NCI-H128 (cell line): ENCODE measurements around the gene SMAGP.
"Not testable (repeated sequence)": the region's sequence is repeated elsewhere in the genome, so short reads cannot be mapped to it uniquely, and the experiment has no call there.

Source experiments
- DNase-seq: peaks from one replicate; lab custom pipeline; 2025; ENCODE audit not compliant: unreplicated experiment; lab: John Stamatoyannopoulos, UW

The SMAGP gene

DNA sequence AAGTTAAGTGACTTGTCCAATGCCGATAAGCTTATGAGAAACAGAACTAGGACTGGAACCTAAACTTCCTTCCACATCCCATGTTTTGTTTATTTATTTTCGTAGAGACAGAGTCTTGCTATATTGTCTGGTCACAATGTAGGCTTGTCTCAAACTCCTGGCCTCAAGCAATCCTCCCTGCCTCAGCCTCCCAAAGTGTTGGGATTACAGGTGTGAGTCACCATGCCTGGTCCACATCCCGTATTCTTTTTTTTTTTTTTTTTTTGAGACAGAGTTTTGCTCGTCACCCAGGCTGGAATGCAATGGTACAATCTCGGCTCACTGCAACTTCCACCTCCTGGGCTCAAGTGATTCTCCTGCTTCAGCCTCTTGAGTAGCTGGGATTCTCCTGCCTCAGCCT is 43.1 kb downstream of the SMAGP start:
- not testable (repeated sequence) for DNase-seq

DNA sequence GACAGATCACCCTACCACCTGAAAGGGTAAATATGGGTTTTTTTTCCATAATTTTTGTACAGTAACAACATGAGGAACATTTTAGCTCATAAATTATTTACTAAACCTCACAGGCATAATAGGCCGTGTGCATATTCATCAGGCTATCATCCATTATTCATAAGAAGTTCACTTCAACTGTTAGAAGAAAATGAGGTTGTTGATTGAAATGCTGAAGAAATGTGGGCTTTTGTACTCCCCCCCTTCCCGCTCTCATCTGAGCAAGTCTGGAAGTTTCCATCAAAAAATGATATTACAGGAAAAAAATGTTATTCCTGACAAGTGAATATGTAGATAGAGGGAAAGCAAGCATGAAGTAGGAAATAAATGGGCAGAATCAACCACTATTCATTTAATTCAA is 44.4 kb downstream of the SMAGP start:
- no peak for DNase-seq

DNA sequence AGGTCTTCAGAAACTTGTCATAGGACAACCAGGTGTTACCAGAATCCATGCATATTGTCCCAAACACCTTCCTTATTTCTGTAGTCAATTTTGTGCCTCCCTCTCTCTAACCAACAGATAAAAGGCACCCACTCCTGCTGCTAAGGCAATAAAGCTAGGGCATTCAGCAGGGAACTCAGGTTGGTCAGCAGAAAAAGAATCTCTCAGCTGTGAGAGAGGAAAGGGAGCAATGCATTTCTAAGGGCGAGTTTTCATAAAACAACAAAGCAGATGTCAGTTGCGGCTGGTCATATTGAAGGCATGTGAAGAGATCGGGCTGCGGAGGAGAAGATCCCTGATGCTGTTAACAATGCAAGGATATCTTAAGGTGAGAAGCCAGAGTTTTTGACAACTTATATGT is 45.0 kb downstream of the SMAGP start:
- DNase-seq, result no peak

DNA sequence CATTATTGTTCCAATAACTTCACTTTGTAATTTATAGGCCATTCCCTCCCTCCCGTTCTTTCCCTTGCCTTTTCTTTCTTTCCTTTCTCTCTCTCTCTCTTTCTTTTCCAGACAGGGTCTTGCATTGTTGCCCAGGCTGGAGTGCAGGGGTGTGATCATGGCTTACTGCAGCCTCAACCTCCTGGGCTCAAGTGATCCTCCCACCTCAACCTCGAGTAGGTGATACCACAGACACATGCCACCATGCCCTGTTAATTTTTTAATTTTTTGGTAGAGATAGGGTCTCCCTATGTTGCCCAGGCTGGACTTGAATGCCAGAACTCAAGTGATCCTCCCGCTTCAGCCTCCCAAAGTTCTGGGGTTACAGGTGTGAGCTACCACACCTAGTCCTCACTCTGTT is 45.6 kb downstream of the SMAGP start:
- DNase-seq, result no peak

DNA sequence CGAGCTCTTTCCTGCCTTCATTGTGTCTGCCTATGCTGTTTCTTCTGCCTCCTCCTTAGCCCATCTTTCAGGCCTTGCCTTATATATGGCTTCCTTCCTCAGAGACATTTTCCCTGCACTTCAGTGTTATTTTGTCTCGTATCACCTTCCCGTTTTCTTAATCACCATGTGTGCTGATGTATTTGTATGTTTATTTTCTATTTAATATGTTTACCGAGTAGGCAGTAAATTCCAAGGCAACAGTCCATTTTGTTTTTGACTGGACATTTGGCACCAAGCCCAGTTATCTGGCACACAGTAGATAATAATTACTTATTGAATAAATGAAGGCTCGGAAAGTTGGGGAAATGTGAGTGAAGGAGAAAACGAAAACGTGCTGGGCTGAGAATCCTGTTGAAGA is 47.8 kb downstream of the SMAGP start:
- DNase-seq, result no peak

DNA sequence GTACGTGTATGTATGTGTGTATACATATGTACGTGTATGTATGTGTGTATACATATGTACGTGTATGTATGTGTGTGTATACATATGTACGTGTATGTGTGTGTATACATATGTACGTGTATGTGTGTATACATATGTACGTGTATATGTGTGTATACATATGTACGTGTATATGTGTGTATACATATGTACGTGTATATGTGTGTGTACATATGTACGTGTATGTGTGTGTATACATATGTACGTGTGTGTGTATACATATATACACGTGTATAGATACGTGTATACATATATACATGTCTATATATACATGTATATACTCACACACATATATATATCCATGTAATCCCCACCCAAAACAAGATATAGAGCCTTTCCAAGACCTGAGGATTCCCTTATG is 50.4 kb downstream of the SMAGP start:
- DNase-seq, result not testable (repeated sequence)

DNA sequence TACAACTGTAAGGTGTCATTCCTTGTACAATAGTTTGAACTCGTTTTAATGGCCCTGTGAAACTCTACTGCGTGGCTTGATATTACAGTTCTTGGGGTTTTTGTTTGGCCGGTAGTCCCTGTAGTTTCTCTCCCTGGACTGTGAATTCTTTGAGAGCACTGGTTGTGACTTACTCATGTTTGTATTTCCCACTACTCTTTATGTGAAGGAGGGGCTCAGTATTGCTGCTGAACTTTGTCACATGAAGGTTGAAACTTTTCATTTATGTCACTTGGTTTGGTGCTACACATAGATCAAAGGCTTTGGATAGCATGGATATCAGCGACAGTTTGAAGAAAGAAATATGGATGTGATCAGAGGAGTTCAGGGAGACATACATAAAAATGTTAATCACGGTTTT is 50.9 kb downstream of the SMAGP start:
- no peak for DNase-seq

DNA sequence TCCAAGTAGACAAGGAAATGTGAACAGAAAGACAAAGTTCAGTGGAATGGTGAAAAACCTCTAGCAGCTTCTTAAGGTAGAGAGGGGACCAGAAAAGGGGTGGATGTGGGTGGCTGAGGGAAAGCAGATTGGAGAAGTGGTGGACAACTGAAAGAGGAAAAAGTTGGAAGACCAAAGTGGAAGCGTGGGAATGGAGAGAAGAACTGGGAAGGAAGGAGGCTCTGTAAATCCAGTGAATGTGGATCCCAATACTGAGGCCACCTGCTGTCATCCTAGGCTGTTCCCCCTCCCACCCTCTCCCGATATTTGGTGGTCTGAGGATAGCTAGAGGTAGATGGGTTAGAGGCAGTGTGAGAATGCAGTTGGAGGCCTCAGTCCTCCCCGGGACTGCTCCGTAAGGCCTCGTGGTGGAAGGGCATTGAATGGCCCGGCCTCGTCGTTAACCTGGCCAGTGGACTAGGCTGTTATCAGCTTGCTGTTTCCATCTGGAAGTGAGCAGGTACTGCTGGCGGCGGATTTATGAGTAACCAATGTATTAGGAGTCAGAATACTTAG is 51.5 kb downstream of the SMAGP start:
- no peak for DNase-seq

DNA sequence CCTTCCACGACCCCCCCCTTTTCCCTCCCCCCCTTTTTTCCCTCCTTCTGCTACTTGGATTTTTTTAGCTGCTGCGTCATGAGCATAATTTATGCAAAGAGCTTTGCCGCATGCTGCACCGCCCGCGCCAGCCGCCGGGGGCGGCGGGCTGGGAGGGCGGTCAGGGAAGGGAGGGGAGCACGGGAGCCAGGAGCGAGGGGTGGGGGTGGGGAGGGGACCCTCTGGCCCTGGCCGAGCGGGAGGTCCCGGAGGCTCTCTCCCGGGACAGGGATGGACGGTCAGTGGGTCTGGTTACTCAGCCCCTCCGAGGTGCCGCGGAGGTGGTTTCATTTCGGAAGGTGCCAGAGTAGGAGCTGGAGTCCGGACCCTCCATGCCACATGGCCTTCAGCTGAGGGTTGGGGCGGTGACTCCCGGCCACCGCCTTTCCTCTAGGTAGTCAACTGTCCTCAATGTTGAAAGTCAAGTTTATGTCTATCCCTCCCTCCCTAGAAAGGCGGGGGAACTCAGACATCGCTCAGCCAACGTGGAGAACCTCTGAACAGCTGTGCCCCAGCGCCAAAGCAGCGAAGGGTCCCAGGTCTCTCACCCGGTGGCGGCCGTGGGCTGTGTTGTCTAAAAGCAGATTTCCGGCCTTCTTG is 52.1 kb downstream of the SMAGP start, which contains the start of gene POU6F1:
Gene POU6F1, minus strand, starts transcription at position 95 of the 639 bp plus-strand sequence. CDS start 11,226 bp downstream, outside the sequence.
- peak; percentile 18 for DNase-seq

DNA sequence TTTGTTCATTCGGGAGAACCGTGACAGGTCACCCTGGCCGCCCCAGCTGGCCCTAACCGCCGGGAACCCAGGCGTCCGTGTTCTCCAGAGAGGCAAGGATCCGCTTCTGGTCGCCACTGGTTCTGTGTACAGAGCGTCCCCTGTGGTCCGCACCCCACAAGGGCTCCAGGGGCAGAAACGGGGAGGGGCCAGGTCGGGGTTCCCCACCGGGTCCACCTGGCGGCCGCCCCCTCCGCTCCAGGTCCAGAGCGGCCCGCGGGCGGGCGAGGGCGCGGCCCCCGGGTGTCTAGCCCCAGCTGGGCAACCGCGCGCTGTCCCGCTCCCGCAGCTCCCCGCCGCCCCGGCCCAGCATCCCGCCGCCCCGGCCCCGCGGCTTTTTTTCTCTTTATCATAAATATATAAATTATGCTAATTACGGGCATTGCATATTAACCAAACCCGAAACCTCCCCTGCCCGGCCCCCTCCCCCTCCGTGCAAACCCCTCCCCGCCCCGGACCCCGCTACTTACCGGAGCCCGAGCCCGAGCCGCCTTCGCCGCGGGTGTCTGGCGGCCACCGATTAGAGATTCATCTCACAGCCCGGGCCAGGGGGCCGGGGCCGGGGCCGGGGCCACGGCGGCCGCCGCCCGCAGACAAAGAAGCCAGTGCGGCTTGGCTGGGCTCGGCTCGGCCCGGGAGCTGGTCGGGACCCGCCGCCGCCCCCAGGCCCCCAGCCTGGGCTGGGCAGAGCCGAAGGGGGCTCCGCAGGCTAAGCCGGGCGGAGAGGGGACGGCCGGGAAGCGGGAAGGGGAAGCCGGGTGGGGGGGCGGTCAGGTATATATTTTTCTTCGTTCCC is 52.9 kb downstream of the SMAGP start:
- no peak for DNase-seq

DNA sequence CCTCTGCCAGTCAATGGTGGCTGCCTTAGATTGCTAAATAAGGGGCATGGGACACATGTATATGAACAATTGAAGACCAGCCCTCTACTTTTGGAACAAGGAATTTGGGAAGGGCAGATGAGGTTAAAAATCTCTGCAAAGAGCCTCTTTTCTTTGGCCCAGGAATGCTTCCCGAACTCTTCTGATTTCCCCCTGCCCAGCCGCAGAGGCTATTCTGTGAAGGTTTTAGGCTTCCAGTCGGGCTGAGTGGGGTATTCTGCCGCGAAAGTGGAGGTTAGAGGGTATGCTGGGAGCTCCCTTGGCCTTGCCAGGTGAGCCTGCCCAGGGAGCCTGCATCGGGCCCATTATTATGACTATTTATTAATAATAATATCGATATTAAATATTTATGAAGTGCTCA is 53.6 kb downstream of the SMAGP start:
- no peak for DNase-seq

DNA sequence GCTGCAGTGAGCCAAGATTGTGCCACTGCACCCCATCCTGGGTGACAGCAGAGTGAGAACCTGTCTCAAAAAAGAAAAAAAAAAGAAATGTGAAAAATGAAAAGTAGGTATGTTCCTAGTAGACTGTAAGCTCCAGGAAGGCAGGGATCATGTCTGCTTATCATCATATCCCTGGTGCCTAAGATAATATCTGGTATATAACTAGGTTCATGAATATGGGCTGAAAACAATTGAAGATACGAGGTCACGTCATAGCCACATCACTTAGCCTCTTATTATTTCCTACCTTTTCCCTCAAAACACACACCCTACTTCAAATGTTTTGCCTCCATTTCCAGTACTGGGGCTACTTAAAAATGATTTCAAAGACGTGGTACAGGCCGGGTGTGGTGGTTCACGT is 55.3 kb downstream of the SMAGP start:
- DNase-seq, result no peak

DNA sequence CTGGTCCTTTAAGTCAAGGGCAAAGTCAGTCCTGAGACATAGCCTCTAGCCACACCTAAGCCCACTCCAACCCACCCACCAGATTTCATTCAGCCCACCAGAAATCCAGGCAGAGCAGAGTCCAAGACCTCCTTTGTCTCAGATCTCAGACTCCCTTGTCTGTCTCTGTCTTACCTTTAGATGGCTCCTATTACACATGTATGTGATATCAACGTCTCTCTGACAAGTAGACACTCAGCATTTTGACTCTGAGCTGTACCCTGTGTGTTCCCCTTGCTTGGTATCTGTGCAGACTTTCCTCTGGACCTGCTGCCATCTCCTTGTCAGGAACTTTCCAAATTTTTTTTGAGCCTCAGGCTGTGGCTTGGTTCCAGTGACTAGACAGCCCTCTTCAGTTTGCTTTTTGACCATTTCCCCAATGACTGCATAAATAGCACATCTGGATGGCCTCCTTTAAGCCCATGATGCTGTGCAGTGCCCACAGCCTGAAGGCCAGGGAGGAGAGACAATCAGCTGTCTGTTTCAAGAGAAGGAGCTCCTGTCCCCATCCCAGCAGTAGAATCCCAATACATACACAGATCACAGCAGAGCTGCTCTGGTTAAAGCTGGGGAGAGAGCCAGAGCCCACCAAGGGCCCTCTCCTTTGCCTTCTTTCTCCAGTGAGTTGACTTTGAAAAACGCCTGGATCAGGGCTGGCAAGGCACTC is 59.4 kb downstream of the SMAGP start:
- DNase-seq, result no peak

DNA sequence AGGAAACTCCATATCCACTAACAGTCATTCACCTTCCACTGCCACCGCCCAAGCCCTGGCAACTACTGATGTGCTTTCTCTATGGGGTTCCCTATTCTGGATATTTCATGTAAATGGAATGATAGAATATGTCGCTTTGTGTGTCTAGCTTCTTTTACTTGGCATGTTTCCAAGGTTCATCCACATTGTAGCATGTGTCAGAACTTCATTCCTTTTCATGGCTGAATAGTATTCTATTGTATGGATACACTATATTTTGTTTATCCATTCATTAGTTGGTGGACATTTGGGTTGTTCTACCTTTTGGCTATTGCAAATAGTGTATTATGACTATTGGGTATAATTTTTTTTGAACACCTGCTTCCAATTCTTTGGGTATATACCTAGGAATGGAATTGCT is 61.0 kb downstream of the SMAGP start:
- no peak for DNase-seq

DNA sequence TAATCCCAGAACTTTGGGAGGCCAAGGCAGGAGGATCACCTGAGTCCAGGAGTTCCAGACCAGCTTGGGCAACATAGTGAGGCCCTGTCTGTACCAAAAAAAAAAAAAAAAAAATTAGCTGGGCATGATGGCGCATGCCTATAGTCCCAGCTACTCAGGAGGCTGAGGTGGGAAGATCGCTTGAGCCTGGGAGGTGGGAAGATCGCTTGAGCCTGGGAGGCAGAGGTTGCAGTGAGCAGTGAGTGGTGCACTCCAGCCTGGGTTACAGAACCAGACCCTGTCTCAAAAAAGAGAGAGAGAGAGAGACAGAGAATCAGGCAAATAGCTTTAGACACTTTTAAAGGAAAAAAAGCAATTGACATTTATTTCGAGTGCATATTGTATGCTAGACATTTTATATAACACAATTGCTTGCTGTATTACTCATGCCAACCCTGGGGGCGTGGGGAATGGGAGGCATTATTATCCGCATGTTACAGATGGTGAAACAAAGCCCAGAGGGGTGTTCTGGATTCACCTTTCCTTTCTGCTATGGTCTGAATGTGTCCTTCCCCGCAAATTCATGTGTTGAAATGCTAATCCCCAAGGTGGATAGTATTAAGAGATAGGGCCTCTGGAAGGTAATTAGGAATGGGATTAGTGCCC is 62.1 kb downstream of the SMAGP start:
- DNase-seq, result no peak

DNA sequence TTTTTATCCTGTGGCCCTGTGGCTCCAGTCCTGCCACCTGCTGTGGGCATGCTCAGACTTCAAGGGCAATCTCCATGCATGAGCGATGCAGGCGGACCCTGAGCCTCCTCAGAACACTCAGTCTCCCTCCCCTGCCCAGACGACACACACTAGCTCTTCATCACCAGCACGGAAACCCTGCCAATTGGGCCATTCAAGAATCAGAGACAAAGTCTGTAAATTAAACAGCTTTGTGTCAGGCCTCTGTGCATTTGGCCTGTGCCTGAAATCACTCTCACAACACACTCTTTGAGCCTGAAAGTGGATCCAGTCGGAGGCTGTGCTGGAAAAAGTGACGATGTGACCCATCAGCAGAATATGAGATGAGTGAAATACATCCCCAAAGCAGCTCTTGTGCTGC is 64.9 kb downstream of the SMAGP start:
- no peak for DNase-seq

DNA sequence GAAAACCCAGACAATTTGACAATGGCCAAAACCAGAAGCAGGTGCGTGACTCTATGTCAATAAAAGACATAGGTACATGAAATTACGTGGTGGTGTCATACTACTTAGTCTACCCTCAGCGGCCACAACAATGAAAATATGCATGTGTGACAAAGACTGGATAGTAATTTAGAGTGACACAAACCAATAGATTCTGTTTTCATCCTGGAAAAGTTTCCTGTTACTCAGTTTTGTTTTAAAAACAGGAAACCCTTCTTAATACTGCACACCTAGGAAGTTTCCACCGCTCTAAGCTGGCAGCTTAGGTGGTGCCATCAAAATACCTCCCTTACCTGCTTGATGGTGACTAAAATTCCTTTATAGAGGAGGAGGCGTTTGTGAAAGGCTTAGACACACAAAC is 67.5 kb downstream of the SMAGP start:
- no peak for DNase-seq

DNA sequence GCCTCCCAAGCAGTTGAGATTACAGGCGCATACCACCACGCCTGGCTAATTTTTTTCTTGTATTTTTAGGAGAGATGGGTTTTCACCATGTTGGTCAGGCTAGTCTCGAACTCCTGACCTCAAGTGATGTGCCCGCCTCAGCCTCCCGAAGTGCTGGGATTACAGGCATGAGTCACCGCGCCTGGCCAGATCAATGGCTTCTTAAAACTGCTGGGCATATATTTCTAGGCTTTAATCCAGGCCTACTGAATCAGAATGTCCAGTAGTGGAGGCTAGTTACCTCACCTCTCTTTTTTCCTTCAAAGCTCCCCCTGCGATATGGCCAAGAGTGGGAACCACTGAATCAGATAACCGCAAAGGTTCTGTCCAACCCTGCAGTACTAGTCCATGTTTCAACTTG is 69.4 kb downstream of the SMAGP start:
- DNase-seq, result no peak

DNA sequence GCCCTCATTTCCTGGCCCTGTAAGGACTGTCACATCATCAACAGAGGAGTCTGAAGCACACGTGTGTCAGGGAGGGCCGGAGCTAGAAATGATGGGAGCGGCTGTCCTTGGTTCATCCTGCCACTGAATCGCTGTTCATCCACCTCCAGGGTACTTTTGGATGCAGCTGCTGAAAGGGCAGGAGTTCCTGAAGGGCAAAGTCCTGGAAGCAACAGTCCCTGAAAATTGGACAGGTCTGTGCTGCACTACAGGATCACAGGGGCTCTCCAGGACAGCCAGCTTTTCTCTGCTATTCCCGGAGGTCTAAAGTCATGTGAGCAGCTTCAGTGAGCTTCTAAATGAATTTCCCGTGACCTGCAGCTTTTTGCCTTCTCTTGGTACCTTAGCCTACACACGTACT is 70.1 kb downstream of the SMAGP start:
- DNase-seq, result no peak

DNA sequence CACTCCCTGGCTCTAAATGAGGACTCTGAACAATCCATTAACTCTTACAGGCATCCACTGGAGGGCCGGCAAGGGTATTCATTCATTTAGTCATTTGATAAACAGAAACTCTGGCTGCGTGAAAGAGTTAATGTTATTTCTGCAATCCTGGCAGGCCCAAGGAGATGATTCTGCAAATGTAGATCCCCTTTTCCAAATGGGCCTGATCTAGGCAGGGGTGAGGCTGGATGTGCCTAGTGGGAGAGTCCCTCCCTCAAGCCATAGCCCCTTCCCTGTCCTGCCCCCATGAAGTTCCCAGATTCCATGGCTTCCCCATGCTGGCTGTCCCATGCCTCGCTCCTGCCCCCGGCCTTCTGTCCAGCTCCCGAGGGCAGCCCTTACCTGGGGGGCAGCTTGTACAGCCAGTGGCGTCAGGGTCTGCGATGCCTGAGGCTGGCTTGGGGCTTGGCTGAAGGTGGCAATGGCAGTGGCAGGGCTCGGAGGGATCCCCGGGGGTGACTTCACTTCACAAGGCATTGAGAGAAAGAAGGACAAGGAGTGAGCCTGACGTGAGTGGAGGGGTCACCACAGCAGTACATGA is 70.8 kb downstream of the SMAGP start:
- DNase-seq, result no peak
